GM20000 (cell line): ENCODE measurements around the gene PPL.

Source experiments
- DNase-seq: peaks from one replicate; pipeline ENCODE4 v3.0.0; 2012; ENCODE audit warnings: low spot score
- CTCF ChIP-seq: IDR thresholded peaks from 2 replicates; pipeline ENCODE4 v1.5.1; 2012; ENCODE audit warnings: mild to moderate bottlenecking, control low read depth; ENCODE audit errors: extremely low read depth, missing control alignments

Gene PPL

GRCh38 chr16:4913774-4914525 is 23.0 kb downstream of the PPL start:
- TF ChIP-seq CTCF, result no peak
- DNase-seq, result no peak

DNA sequence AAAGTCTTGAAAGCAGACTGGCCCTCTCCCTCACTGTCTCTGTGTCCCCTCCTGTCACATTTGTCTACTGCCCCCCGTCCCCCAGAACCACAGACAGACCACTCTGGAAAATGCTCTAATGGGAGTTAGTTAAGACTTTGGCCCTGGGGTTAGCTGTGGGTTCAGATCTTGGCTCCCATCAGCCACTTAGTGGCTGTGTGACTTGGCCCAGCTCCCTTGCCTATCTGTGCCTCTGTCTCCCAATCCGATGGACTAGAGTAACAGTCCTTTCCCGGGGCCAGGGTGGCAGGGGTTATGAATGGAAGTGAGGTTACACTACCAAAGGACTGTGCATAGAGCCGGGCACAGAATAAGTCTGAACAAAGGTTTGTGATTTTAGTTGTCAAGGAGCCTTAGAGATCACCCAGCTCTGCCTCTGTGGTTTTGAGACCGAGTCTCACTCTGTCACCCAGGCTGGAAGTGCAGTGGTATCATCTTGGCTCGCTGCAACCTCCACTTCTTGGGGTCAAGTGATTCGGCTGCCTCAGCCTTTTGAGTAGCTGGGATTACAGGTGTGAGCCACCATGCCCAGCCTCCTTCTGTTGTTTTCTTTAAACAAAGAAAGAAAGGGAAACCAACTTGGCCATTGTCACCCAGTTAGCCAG is 23.7 kb downstream of the PPL start:
- no peak for DNase-seq
- TF ChIP-seq CTCF, result no peak

DNA sequence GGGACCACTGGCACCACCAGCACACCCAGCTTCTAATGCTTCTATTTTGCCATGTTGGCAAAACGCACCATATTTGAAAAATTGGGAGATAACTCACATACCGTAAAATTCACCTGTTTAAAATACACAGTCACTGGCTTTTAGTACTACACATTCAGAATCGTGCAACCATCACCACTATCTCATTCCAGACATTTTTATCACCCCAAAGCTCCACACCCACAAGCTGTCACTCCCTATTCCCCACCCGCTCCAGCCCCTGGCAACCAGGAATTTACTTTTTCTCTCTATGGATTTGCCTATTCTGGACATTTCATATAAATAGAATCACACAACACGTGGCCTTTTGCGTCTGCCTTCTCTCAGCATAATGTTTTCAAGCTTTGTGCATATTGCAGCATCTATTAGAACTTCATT is 25.0 kb downstream of the PPL start:
- TF ChIP-seq CTCF, result no peak

GRCh38 chr16:4910828-4911227 is 26.1 kb downstream of the PPL start:
- DNase-seq, result no peak
- TF ChIP-seq CTCF, result no peak

More for the DNA sequence above, 25.0 kb downstream of the PPL start:
- DNase-seq, result no peak

- no peak for DNase-seq
- TF ChIP-seq CTCF, result no peak
Observed at GRCh38 chr16:4909825-4910224, 27.1 kb downstream of the PPL start.

- DNase-seq, result no peak
- TF ChIP-seq CTCF, result no peak
Observed at GRCh38 chr16:4908854-4909401, 28.0 kb downstream of the PPL start.

GRCh38 chr16:4904942-4905615 is 31.9 kb downstream of the PPL start:
- no peak for DNase-seq

More at GRCh38 chr16:4904942-4905615, 31.9 kb downstream of the PPL start:
- TF ChIP-seq CTCF, result no peak
